DMS153 treated with DMSO at 0.1 percent for 48 hours (cell line): ENCODE measurements around the gene ALG3.

ENCODE experiments used
- DNase-seq: peaks from one replicate; lab custom pipeline; 2025; ENCODE audit not compliant: unreplicated experiment; lab: John Stamatoyannopoulos, UW

ALG3 gene

DNA sequence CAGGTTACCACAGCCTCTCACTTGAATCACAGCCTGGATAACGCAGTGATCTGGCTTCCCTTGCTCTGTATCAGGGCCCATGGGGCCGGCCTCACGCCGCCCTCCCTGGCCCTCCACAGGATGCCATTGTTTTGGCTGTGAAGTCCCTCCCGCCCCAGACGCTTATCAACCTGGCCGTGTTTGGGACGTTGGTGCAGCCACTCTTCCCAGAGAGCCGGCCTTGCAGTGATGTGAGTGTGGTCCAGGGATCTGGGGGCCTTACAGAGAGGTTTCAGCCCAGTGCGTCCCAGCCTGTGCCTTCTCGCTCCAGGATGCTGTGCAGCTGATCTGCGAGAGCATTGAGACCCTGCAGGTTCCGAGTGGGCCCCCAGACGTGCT is 12.7 kb downstream of the ALG3 start:
- DNase-seq, result no peak

DNA sequence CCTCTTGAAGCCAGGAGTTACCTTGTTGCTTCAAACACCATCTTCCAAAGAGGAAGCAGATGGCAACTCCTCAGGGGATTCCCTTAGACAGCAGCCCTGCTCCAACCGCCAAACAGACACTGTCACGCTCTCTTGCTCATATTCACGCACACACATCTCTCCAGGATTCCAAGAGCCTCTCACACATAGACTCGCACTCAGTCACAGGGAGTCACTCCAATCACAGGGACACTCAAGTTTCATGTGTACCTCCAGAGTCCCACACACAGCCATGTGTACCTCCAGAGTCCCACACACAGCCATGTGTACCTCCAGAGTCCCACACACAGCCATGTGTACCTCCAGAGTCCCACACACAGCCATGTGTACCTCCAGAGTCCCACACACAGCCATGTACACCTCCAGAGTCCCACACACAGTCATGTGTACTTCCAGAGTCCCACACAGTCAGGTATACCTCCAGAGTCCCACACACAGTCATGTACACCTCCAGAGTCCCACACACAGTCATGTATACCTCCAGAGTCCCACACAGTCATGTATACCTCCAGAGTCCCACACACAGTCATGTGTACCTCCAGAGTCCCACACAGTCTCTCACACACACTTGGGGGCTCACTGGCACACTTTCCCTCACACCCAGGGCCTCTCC is 13.3 kb downstream of the ALG3 start:
- no peak for DNase-seq

DNA sequence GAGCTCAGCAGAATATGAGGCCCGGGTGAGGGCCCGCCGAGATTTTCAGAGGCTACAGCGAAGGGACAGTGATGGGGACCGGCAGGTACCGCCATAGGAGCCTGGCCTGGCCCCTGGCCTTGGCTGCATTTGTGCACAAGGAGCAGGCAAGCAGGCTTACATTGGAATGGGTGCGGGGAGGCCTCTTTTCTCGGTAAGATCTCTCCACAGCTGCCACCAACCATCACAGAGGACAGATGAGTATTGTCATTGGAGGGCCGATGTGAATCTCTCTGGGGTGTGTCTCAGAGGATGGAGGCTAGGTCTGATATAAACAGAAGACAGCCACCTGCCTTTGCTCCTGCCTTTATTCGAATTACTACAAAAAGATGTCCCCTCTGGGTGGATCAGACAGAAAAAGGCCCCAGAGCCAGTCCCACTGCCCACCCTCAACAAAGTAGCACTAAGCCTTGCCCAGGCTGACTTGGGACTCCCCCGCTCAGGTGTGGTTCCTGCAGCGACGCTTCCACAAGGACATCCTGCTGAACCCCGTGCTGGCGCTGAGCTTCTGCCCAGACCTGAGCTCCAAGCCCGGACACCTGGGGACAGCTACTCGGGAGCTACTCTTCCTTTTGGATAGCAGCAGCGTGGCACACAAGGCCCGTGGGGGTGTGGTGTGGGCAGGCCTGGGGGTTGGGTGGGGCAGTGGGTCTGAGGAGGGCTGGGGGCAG is 13.9 kb downstream of the ALG3 start:
- no peak for DNase-seq

DNA sequence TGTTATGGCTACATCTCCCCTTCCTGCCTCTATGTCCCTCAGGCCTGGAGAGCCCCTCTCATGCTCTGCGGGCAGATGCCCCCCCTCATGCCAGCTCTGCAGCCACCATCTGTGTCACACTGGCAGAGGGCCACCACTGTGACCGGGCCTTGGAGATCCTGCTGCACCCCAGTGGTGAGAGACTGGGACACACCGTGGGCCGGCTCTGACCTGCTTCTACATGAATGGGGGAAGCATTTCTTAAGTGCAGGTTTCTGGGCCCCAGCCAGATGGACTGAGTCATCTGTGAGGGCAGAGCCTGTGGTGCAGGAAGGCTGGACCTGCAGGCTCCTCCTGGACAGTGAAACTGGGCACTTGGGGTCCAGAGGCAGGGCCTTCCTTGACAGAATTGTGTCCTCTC is 14.5 kb downstream of the ALG3 start:
- DNase-seq, result no peak

DNA sequence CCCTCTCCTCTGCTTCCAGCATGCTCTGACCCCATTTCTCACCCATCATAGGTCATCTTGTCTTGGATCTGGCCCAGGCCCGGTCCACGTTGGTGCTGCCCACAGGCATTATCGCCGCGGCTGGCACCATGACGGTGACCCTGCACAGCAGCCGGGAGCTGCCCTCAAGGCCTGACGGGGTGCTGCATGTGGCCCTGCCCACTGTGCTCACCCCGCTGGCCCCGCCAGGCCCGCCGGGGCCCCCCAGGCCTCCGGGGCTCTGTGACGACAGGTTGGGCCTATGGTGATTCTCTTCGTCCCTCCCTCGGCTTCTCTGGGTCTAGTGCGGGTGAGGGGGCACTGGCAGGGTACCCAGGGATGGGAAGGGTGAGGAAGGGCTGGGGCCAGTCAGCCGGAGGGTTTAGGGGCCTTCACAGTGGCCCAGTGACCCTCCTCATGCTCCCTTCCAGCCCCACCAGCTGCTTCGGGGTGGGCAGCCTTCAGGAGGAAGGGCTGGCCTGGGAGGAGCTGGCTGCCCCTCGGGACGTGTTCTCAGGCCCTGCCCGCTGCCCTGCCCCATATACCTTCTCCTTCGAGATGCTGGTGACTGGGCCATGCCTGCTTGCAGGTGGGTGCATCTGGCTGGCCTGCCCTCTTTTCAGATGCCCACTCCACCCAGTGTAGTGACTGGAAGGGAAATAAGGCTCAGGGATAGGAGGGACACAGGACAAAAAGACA is 15.5 kb downstream of the ALG3 start:
- no peak for DNase-seq

DNA sequence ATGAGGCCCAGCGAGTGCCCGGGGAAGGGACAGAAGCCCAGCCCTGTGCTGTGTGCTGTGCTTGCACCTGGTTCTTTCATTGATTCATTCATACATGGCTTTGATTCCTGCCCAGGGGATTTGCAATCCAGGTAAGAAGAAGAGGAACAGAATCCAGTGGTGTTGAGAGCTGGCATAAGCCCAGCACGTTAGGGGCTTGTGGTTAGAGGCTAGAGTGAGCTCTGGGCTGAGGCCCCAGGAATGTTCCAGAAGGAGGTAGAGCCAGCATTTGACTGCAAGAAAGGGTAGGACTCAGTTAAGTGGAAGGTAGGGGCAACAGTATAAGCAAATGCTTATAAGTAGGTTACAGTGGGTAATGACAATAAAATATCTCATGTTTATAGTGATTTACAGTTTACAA is 17.1 kb downstream of the ALG3 start:
- no peak for DNase-seq

DNA sequence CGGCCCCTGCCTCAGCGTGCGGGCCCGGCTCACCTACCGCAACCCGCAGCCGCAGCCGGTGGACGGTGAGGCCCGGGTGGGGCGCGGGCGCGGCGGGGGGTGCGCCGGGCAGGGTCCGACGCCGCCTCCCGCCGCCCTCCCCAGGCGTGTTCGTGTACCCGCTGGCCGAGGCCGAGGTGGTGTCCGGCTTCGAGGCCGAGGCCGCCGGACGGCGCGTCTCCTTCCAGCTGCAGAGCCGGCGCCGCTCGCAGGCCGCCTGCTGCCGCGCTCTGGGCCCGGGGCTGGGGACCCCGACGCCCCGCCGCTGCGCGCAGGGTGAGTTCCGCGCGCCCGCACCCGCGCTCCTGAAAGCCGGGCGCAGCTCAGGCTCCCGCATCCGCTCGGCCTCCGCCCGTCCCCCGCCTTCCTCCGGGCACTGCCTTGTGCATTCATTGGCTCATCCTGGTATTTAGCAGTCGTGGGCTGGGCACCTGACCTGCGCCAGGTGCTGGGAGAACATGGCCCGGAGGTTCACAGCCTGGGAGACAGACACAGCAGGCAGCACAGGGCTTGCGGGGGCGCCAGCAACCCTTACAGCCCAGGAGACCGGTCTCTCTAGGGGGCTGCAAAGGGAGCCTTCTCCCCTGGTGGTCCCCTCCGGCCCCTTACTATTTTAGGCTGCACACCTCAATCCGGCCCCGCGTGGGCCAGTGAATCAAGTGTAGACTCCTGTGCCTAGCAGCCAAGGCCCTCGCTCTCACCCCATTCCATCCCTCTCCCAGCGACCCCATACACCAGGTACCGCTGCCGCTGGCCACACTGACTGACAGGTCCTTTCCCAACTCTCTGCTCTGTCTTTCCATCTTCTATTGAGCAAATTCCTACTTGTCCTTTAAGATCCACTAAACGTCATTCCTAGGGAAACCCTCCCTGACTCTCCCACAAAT is 17.9 kb downstream of the ALG3 start:
- peak; percentile 40 for DNase-seq

DNA sequence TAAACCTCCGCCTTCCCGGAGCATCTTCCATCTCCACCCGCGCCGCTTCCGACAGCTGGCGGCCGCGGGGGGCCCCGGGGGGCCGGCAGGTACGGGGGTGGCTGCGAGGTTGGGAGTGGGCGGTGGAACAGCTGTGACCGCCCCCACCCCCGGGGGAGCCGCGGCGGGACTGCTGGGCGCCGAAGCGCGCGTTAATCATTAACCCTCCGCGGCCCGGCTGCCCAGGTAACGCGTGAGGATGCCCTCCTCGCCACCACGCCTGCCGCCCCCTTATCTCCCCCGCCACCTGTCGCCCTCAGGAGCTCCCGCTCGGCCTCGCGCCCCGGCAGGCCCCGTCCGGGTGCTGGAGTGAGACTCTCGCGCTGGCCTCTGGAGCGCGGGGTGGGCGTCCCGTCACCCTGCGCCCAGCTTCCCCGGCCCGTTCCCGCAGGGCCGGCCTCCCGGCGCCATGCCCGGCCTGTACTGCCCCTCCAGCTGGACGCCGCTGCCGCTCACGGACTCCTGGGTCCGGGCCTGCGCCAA is 18.6 kb downstream of the ALG3 start:
- no peak for DNase-seq

DNA sequence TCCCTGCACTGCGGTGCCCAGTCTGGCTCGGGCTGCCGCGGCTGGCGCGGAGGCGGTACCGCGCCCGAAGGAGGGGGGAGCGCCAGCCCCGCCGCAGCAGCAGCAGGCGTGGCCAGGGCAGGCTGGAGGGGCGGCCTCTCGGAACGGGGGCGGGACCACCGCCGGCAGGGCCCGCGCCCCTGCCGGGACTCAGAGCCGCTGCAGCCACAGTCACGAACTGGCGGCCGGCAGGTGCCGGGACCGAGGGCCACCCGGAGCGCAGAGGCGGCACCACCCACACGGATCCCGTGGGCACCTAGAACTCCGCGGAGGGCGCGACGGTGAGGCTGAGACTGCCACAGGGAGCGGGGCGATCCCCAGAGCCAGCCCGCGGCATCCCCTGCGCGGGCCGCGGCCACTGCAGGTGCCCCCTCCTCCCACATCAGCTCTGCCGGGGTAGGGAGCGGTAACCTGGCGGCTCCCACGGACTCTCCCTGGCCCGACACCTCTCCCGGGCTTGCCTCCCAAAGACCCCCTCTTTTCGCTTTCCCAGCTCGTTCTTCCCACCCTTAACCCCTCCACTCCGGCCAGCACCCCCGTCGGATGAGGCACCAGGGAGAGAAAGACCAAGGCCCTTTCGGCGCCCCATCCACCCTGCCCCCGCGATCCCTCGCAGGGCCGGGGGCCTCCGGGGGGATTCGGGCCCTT is 19.2 kb downstream of the ALG3 start, which contains the start of gene VWA5B2:
VWA5B2 (plus strand) TSS at position 192 of the 687 bp plus-strand sequence. CDS start 944 bp downstream, outside the sequence.
- peak; percentile 24 for DNase-seq

DNA sequence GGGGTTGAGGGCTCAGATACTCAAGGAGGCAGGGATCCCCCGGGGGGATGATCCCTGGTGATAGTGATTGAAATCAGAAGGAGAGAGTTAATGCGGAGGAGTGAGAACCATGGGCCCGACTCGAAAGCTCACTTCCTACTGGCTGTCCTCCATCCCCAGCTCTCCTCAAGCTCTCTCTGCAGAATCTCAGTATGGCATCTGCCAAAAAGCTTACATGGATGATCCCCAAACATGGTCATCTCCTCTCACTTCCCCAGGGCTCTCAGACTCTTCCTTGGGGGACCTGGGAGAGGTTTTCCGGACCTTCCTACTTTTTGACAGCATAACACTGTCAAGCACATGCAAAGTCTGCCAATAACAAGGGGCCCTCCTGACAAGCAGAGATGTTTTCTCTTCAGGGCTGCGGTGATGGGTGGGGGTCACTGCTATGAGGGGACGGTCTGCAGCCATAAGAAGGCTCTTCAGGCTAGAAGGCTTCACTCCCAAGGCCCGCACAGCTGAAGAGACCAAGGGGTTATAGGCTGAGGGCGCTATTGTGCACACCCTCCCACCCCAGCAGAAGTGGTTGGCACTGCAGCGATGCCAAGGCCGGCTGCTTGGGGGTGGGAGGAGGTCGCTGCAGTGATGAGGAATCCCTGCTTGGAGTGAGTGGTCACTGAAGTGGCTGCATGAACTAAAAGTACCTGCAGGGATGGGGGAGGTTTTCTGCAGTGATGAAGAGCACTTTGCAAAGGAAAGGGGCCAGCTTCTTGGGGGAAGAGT is 20.2 kb downstream of the ALG3 start:
- DNase-seq, result no peak

DNA sequence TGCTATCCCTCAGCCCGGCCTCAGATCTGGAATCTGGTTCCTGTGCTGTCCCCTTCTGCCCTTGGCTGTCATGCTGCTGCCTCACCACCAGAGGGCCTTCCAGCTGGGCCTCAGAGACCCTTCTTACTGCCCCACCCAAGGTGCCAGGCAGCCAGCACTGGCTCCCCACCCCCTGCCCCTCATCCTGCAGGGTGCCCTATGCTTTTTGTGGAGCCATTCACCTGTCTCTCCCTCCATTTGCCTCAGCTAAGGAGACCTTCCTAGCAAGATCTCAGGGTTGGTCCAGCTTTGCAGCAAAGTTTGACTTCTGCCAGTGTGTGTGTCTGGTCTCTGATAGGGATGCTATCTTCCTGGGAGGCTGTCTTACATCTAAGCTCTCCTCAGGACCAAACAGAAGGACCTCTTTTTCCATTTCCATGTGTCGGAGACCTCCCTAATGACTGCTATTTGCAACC is 21.3 kb downstream of the ALG3 start:
- no peak for DNase-seq

DNA sequence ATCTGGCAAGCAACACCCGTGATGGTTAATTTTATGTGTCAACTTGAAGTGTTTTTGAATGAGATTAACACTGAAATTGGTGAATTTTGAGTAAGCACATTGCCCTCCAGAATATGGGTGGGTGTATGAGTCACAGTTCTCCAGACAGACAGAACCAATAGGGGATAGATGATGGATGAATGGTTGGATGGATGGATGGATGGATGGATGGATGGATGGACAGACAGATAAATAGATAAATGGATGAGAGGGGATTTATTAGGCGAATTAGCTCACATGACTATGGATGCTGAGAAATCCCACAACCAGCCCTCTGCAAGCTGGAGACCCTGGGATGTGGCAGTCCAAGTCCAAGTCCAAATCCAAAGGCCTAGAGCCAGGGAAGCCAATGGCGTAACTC is 24.8 kb downstream of the ALG3 start:
- no peak for DNase-seq

DNA sequence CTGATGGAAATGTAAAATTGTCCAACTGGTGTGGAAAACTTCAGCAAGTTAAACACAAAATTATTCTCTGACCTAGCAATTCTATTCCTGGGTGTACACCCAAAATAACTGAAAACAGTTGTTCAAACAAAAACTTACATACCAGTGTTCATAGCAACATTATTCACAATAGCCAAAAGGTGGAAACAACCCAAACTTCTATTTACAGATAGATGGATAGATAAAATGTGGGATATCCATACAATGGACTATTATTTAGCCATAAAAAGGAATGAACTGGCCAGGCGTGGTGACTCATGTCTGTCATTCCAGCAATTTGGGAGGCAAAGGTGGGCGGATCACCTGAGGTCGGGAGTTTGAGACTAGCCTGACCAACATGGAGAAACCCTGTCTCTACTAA is 26.2 kb downstream of the ALG3 start:
- DNase-seq, result no peak

DNA sequence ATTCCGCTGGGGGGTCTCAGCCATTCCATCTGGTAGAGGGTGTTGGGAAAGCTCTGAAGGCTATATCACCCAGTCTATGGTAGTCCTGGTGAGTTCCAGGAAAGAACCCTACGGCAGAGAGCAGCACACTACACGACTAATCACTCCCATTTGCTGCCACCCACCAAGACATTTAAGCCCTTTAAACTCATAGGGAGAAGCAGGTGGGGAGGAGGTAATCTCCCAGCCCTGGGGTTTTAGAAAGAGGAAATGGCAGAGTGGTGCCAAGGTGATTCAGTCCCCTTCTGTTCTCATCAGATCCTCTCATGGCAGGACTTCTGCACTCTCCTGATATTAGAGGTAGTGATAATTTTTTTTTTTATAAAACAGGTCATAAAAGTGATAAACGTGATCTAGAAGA is 29.9 kb downstream of the ALG3 start:
- DNase-seq, result no peak

DNA sequence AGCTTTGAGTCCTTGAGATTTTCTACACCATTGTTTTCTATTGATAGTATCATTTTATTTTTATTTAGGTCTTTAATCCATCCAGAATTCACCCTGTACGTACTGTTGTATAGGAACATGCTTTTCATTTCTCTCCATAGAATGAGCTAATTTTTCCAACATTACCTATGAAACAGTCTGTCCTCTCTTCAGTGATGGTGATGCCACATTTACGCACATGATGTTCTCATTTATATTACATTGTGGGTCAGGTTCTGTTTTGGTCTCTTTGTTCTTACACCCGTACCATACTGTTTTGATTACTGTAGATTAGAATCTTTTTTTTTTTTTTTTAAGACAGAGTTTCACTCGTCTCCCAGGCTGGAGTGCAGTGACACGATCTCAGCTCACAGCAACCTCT is 37.0 kb downstream of the ALG3 start:
- no peak for DNase-seq

DNA sequence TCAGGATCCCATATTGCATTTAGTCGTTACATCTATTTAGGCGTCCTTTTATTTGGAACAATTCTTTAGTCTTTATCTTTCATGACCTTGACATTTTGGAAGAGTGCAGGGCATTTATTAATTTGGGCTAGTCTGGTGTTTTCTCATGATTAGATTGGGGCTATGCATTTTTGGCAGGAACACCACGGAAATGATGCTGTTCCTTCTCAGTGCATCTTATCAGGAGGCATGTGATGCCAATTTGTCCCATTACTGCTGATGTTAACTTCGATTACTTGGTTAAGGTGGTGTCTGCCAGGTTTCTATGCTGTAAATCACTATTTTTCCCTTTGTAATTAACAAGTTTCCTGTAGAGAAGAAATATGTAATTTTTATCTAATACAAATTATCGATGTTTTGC is 37.5 kb downstream of the ALG3 start:
- no peak for DNase-seq

DNA sequence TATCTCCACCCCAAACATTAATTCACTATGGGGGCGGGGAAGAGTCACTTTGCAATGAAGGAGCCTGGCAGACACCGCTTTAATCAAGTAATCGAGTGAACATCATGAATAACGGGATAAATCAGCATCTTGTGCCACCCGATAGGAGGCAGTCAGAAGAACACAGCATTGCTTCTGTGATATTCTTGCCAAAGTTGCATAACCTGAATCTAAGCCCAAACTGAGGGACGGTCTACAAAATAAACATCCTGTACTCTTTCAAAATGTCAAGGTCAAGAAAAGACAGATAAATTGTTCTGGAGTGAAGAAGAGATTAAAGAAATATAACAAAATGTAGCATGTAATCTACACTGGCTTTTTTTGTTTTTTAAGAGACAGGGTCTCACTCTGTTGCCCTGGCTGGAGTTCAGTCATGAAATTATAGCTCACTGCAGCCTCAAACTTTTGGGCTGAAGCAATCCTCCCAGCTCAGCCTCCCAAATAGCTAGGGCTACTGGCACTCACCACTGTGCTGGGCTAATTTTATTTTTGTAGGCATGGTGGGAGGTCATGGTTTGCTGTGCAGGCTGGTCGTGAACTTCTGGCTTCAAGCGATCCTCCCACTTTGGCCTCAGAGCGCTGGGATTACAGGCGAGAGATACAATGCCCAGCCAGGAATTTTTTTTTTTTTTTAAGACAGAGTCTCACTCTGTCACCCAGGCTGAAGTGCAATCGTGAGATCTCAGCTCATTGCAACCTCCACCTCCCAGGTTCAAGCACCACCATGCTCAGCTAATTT is 39.4 kb downstream of the ALG3 start:
- no peak for DNase-seq

DNA sequence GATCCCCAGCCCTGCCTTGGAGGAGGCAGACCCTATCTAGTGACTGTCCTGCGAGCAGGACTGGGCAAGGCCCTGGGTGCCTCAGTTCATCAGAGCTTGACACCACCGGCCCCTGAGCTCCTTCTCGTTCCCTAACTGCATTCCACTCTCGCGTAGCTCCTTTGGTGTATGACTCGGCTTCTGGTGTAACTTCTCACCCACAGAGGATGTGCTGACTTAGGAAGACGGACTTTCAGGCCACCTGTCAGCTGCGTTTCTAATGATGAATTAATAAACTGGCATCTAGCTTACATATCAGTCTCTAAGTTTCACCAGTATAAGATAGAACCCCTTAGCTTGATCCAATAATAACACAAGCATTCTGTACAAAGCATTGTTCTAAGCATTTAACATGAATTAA is 45.2 kb downstream of the ALG3 start:
- DNase-seq, result no peak

DNA sequence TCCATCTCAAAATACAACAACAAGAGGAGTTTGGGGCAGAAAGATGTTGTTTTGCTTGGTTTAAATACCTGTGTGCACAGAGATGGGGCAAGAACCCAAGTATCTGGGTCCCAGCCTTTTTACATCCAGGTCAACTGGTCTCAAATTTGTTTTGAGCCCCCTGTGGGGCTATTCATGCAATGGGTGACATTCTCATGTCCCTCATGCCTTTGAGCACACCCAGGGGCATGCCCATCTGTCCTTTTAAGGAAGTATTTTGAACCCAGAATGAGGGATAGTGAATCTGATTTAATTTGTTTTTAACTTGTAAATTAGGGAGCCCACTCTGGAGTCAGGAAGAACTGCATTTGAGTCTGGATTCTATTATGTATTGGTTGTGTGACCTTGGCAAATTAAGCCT is 47.9 kb downstream of the ALG3 start:
- DNase-seq, result no peak
